ENCODE results near the gene RNF20.

RNF20 gene

GRCh38 chr9:101591787-101592446 is 58.3 kb downstream of the RNF20 start:
- no peak for DNase-seq

GRCh38 chr9:101592788-101593187 is 59.1 kb downstream of the RNF20 start:
- DNase-seq: no peak

- no peak for DNase-seq
These were observed 59.7 kb downstream of the RNF20 start for GRCh38 chr9:101593345-101593744.

- DNase-seq: no peak
These were observed 61.1 kb downstream of the RNF20 start, which contains the start of gene PPP3R2 for GRCh38 chr9:101594796-101595195. Gene PPP3R2, minus strand, starts transcription at chr9:101594969. Its CDS starts 48 bp downstream, at chr9:101594921.

GRCh38 chr9:101601904-101602765 is 68.5 kb downstream of the RNF20 start:
- DNase-seq: peak; percentile 30 to 81

GRCh38 chr9:101604296-101604695 is 70.6 kb downstream of the RNF20 start:
- no peak for DNase-seq

GRCh38 chr9:101605547-101605946 is 71.9 kb downstream of the RNF20 start:
- DNase-seq: no peak
